GM21786 (cell line): ENCODE data around the gene ADK.

Experiments used
- ATAC-seq: cut with Tn5 transposase; IDR thresholded peaks from one replicate; pipeline ENCODE4 v1.9.1; 2021; ENCODE audit not compliant: unreplicated experiment

ADK gene

DNA sequence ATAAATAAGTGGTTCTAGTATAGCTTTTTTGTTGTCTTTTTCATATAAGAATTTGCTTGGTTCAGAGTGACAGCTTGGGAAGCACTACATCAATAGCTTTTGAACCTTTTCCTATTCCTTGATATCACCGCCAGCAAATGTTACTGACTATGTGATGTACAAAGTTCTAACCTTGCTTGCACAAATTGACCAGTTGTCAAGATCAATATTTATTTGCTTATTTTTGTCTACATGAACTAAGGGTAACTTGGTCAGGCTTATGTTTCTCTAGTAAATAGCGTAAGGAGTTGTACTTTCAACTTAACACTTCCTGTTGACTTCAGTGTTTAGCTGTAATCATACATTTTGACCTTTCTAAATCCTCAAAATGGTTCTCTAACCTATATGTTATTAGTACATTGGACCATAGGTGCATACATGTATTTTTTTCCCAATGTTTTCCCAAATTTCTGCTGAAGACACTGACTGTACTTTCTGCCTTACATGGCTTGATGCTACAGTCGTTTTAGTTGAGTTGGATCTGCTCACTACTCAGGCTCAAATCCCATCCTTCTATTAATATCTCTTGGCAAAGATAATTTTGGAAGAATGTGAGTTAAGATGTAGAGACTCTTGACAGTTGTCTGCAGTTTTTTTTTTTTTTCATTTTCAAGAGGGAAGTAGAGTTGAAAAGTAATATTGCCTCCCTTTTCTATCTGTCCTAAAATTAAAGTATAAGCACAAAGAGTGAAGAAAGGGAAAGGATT is 436.3 kb downstream of the ADK start:
- ATAC-seq = no peak

- peak; percentile 26 for ATAC-seq
Observed at GRCh38 chr10:74589226-74589673, 438.2 kb downstream of the ADK start.

- ATAC-seq = no peak
Observed at GRCh38 chr10:74589851-74590250, 438.8 kb downstream of the ADK start.

- no peak for ATAC-seq
Observed at GRCh38 chr10:74593470-74593869, 442.4 kb downstream of the ADK start.

DNA sequence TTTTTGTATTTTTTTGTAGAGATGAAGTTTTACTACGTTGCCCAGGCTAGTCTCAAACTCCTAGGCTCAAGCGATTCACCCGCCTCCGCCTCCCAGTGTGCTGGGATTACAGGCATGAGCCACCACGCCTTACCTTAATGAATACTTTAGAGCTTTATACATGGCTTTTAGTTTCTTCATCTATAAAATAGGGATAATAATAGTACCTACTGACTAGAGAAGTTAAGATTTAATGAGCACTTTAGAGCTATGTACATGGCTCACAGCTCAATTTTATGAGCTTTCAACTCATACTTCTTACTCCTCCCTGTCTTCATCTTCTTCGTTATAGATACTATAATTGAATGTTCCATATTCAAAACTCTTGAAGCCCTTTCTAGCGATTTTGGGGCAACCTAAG is 445.7 kb downstream of the ADK start:
- no peak for ATAC-seq

GRCh38 chr10:74598891-74599566 is 448.0 kb downstream of the ADK start:
- peak; percentile 89 for ATAC-seq

DNA sequence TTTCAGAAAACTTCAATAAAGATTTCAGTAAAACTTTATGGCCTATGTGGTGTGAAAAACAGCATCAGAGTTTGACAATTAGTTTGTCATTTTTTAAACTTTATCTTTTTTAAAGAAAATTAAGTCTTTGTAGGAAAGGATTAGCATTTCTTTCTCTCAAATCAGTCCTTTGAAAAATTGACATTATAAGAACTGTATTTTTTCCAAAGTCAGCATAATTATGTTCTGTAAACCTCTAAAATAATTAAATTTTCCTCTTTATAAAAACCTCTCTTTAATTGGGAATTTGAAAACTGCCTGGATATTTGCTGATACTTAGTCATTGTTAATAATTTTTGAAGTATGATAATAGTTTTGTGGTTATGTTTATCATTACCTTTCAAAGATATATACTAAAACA is 448.7 kb downstream of the ADK start:
- no peak for ATAC-seq

GRCh38 chr10:74600170-74600569 is 449.1 kb downstream of the ADK start:
- no peak for ATAC-seq

DNA sequence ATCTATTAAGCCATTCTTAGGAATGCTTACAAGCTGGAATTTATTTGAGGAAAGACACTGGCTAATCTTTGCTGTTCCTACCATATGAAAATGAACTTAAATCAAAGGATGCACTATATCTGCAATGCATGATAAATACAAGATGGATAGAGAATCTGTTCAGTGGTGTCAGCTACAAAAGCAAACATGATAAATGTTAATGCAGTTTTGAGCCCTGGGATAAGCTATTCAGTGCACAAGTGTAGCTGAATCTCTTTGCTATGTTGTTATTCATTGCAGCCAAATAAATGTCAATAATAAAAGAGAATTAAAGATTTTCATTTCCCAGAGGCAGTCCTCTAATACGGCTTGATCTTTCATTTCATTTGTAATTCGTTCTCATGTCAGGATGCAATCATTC is 451.6 kb downstream of the ADK start:
- no peak for ATAC-seq

DNA sequence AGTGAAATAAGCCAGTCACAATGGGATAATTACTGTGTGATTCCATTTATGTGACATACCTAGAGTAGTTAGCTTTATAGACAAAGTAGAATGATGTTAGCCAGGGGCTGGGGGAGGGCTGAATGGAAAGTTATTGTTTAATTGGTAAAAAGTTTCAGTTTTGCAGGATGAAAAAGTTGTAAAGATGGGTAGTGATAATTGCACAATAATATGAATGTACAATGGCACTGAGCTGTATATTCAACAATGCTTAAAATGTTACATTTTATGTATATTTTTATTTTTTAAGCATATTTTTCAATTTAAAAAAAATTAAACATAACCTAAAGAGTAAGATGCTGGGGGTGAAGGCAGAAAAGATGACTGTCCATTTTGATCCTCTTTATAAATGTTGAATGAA is 459.3 kb downstream of the ADK start:
- no peak for ATAC-seq

DNA sequence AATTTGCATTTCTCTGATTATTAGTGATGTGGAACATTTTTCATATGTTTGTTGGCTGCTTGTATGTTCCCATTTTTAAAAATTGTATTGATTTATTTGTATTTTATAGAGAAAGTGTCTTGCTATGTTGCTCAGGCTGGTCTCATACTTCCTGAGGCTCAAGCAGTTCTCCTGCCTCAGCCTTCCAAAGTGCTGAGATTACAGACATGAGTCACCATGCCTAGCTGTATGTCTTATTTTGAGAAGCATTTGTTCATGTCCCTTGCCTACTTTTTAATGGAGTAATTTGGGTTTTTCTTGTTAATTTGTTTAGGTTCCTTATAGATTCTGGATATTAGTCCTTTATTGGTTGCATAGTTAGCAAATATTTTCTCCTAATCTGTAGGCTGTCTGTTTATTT is 461.2 kb downstream of the ADK start:
- ATAC-seq = no peak

GRCh38 chr10:74620626-74621025 is 469.6 kb downstream of the ADK start:
- ATAC-seq = no peak

DNA sequence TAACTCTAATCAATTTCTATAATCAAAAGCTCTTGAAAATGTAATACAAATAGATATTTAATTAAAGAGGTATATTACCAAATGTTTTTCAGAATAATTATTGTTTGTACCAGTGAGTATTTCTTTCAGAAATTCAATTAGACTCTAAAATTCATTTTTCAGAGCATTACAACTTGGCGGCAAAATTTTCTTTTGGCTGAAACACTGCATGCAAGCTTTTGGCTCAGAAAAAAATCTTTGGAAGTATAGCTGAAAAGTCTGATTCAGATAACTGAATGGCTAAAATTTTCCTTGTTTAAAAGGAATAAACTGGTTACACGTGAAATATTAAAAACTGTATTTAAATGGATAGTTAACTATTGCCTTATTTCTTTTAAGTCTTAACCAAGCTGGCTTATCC is 472.8 kb downstream of the ADK start:
- no peak for ATAC-seq

- no peak for ATAC-seq
Observed at GRCh38 chr10:74624501-74624900, 473.5 kb downstream of the ADK start.

GRCh38 chr10:74628136-74628535 is 477.1 kb downstream of the ADK start:
- no peak for ATAC-seq

- ATAC-seq = no peak
Observed at GRCh38 chr10:74634995-74635536, 484.0 kb downstream of the ADK start.

DNA sequence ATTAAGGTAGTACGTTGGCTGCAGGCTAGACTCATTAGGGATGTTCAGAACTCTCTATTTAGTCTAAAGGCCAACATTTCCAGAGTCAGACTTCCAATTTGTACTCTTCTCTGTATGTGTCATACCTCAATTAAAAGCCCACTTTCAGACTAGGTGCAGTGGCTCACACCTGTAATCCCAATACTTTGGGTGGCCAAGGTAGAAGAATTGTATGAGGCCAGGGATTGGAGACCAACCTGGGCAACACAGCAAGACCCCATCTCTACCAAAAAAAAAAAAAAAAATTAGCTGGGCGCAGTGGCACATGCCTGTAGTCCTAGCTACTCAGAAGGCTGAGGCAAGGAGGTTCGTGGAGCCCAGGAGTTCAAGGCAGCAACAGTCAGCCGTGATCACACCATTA is 484.6 kb downstream of the ADK start:
- no peak for ATAC-seq

GRCh38 chr10:74637685-74638084 is 486.7 kb downstream of the ADK start:
- ATAC-seq = no peak

DNA sequence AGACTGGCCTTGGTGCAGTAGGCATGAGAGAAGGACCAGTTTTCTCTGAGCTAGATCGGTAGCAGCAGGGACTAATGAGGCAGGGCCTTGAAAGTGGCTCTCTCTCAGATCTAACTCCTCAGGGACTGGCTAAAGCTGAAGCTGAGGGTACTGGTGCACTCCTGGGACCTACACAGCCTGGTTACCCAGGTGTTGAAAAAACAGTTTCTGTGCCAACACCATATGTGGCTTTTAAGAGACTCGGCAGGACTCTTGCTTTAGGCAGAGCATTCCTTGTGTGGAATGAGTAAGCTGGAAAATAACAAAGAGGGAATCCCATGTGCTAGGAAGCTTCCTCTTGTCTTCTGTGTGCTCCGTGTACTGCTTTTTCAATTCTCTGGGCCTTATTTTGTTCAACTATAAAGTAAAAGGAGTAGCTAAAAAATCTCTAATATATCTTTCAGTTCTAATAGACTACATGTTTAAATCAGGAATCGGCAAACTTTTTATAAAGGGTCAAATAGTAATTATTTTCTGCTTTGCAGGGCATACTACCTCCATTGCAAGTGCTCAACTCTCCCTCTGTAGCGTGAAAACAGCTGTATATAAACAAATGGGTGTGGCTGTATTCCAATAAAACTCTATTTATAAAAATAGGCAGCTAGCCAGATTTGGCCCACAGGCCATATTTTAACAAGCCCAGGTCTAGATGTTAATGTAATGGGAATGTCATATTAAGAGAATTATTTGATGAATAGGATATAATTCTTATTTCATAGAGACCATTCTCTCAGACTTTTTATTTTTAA is 489.3 kb downstream of the ADK start:
- ATAC-seq = peak; percentile 86

DNA sequence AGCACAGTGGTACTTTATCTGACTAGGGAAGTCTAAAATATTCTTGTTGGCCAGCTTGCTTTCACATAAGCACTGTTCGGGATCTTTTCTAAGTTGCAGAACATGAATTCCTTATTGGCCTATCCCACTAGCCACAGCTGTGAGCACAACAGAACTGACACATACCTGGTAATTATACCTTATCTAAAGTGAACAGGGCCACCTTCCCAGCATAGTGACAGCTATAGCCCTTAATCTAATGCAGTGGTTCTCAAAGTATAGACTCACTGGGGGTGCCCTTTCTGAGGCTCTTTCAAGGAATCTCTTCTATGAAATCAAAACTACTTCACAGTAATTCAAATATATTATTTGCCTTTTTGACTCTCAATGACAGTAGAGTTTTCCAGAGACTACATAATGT is 490.6 kb downstream of the ADK start:
- no peak for ATAC-seq

- no peak for ATAC-seq
Observed at GRCh38 chr10:74642901-74643595, 492.0 kb downstream of the ADK start.
